OCI-LY1 (cell line): ENCODE measurements around the gene TNFRSF21.

Source experiments
- H2AFZ ChIP-seq: fragments of 200-600 bp; sonication (generic), shearing (Covaris generic); 2 replicates; pipeline ENCODE4 v1.6.0; 2014; ENCODE audit warnings: antibody characterized with exemption, mild to moderate bottlenecking, low read length
- H3F3A ChIP-seq: fragments of 200-600 bp; sonication (generic), shearing (Covaris generic); 2 replicates; pipeline ENCODE4 v1.6.0; 2014; ENCODE audit warnings: mild to moderate bottlenecking, antibody characterized with exemption, low read length, moderate library complexity; ENCODE audit not compliant: insufficient read depth
- H3K27ac ChIP-seq: fragments of 200-600 bp; sonication (generic); 2 replicates; pipeline ENCODE4 v1.5.1; 2014; ENCODE audit warnings: low read length, mixed run types, mild to moderate bottlenecking, low read depth; ENCODE audit not compliant: poor library complexity, severe bottlenecking
- H3K27me3 ChIP-seq: fragments of 200-600 bp; sonication (generic); 2 replicates; pipeline ENCODE4 v1.6.0; 2014; ENCODE audit warnings: antibody characterized with exemption, mild to moderate bottlenecking, low read length, moderate library complexity; ENCODE audit not compliant: insufficient read depth
- H3K36me3 ChIP-seq: fragments of 200-600 bp; sonication (generic); 2 replicates; pipeline ENCODE4 v1.6.1; 2014; ENCODE audit warnings: mild to moderate bottlenecking, antibody characterized with exemption, low read length, moderate library complexity, mixed read lengths; ENCODE audit not compliant: insufficient read depth
- H3K4me1 ChIP-seq: fragments of 200-600 bp; sonication (generic); 2 replicates; pipeline ENCODE4 v1.5.1; 2014; ENCODE audit warnings: mild to moderate bottlenecking, low read length, moderate library complexity; ENCODE audit not compliant: insufficient read depth, severe bottlenecking
- H3K4me2 ChIP-seq: fragments of 200-600 bp; sonication (generic), shearing (Covaris generic); 2 replicates; pipeline ENCODE4 v1.6.1; 2014; ENCODE audit warnings: low read length
- H3K4me3 ChIP-seq: fragments of 200-600 bp; sonication (generic); 2 replicates; pipeline ENCODE4 v1.5.1; 2014; ENCODE audit warnings: low read length, low read depth, mild to moderate bottlenecking, mixed read lengths; ENCODE audit not compliant: poor library complexity, severe bottlenecking
- H3K79me2 ChIP-seq: fragments of 200-600 bp; shearing (Covaris generic); 2 replicates; pipeline ENCODE4 v1.6.1; 2016; ENCODE audit warnings: mixed run types, low read length, mixed read lengths; ENCODE audit not compliant: insufficient read depth
- H3K9ac ChIP-seq: fragments of 200-600 bp; sonication (generic), shearing (Covaris generic); 2 replicates; pipeline ENCODE4 v1.6.1; 2014; ENCODE audit warnings: mild to moderate bottlenecking, low read length, mixed read lengths
- H3K9me2 ChIP-seq: fragments of 200-600 bp; sonication (generic), shearing (Covaris generic); 2 replicates; pipeline ENCODE4 v1.6.1; 2014; ENCODE audit warnings: low read depth, mild to moderate bottlenecking, low read length, mixed read lengths
- H3K9me3 ChIP-seq: fragments of 200-600 bp; shearing (Covaris generic); 2 replicates; pipeline ENCODE4 v1.6.1; 2014; ENCODE audit warnings: low read length, mixed read lengths
- H4K20me1 ChIP-seq: fragments of 200-600 bp; sonication (generic), shearing (Covaris generic); 2 replicates; pipeline ENCODE4 v1.6.0; 2016; ENCODE audit warnings: mild to moderate bottlenecking, low read length; ENCODE audit not compliant: insufficient read depth
- CTCF ChIP-seq: fragments of 200-600 bp; sonication (generic), shearing (Covaris generic); IDR thresholded peaks from 2 replicates; pipeline ENCODE4 v1.5.1; 2017; ENCODE audit warnings: mild to moderate bottlenecking, antibody characterized with exemption, low read length, moderate library complexity, mixed read lengths
- EZH2 ChIP-seq: fragments of 200-600 bp; sonication (generic), shearing (Covaris generic); IDR thresholded peaks from 2 replicates; pipeline ENCODE4 v1.8.0; 2017; ENCODE audit warnings: borderline replicate concordance, mixed run types, mild to moderate bottlenecking, antibody characterized with exemption, low read length, moderate library complexity, mixed read lengths

Gene TNFRSF21

GRCh38 chr6:47248446-47248845 lies 61.3 kb downstream of the TNFRSF21 start:
- no peaks in the 10 kb centered on the region for H3K9me2 ChIP-seq
- H3K9ac ChIP-seq, result no peak overlapping the region
- no peak overlapping the region for H3K4me3 ChIP-seq
- H3K4me2 ChIP-seq, result no peak overlapping the region
- no peaks in the 10 kb centered on the region for H3F3A ChIP-seq
- no peaks in the 10 kb centered on the region for H4K20me1 ChIP-seq
- peak overlapping the region; percentile 93 for H3K27ac ChIP-seq
- H2AFZ ChIP-seq, result no peak overlapping the region
- TF ChIP-seq EZH2, result no peak
- TF ChIP-seq CTCF, result no peak
- peaks cover 85% of the 10 kb centered on the region for H3K4me1 ChIP-seq
- H3K9me3 ChIP-seq, result no peaks in the 10 kb centered on the region
- H3K79me2 ChIP-seq, result no peaks in the 10 kb centered on the region
- H3K27me3 ChIP-seq, result no peaks in the 10 kb centered on the region
- H3K36me3 ChIP-seq, result no peaks in the 10 kb centered on the region

GRCh38 chr6:47247227-47247797 lies 62.4 kb downstream of the TNFRSF21 start:
- H3K27me3 ChIP-seq, result no peaks in the 10 kb centered on the region

GRCh38 chr6:47246551-47246950 lies 63.2 kb downstream of the TNFRSF21 start:
- no peaks in the 10 kb centered on the region for H3F3A ChIP-seq
- H3K9me2 ChIP-seq, result no peaks in the 10 kb centered on the region
- H3K79me2 ChIP-seq, result no peaks in the 10 kb centered on the region
- H3K4me2 ChIP-seq, result peak overlapping the region; percentile 46
- no peaks in the 10 kb centered on the region for H3K9me3 ChIP-seq
- H3K4me1 ChIP-seq, result peaks cover 87% of the 10 kb centered on the region
- TF ChIP-seq CTCF, result no peak
- no peak for TF ChIP-seq EZH2
- H3K36me3 ChIP-seq, result no peaks in the 10 kb centered on the region
- no peaks in the 10 kb centered on the region for H3K27me3 ChIP-seq
- H3K4me3 ChIP-seq, result peak overlapping the region; percentile 3
- H3K27ac ChIP-seq, result peak overlapping the region; percentile 93
- no peak overlapping the region for H2AFZ ChIP-seq
- H3K9ac ChIP-seq, result peak overlapping the region; percentile 28
- H4K20me1 ChIP-seq, result no peaks in the 10 kb centered on the region

More at GRCh38 chr6:47247227-47247797, 62.4 kb downstream of the TNFRSF21 start:
- Histone ChIP-seq H3K9me3 (no peaks in the 10 kb centered on the region), H3K9ac (peak overlapping the region; percentile 42), H3K27ac (peak overlapping the region; percentile 93), H3K9me2 (no peaks in the 10 kb centered on the region), H3K79me2 (no peaks in the 10 kb centered on the region), H4K20me1 (no peaks in the 10 kb centered on the region), H3K4me1 (peaks cover 87% of the 10 kb centered on the region), H3F3A (no peaks in the 10 kb centered on the region), H3K36me3 (no peaks in the 10 kb centered on the region), H3K4me3 (peak overlapping the region; percentile 3), H2AFZ (no peak overlapping the region), H3K4me2 (peak overlapping the region; percentile 46)
- TF ChIP-seq EZH2 (no peak), CTCF (no peak)
